H1 (cell line): ENCODE measurements around the gene CSPG5. TPM values are rescaled to one million over a fixed set of nuclear protein-coding genes. Genes with fewer than 3 reads are reported as not detected.

ENCODE experiments used
- CTCF ChIA-PET: fragments of 300-600 bp; sonication (Branson Sonifier 250); formaldehyde crosslinking; loops from one replicate; lab custom pipeline; 2021; ENCODE audit not compliant: partially characterized antibody; lab: Charles Lee
- POLR2A ChIA-PET: fragments of 300-600 bp; sonication (Branson Sonifier 250); formaldehyde crosslinking; loops from one replicate; lab custom pipeline; 2021; ENCODE audit warnings: inconsistent platforms; ENCODE audit not compliant: partially characterized antibody; lab: Charles Lee
- DNase-seq, 2 experiments: peaks; one replicate each; pipeline versions ENCODE4 v3.0.0 to v3.0.0-alpha.2; 2010 to 2022; ENCODE audit warnings: low spot score in 2 of 2, low read depth in 1 of 2, mixed read lengths in 1 of 2
- FAIRE-seq: peaks from 2 replicates; lab custom pipeline; 2011; peaks lifted over from hg19 to GRCh38; lab: Jason Lieb, UNC
- H2AFZ ChIP-seq: 2 replicates; pipeline ENCODE4 v1.8.1; 2012; ENCODE audit warnings: low read length, inconsistent platforms
- H2AK5ac ChIP-seq: 2 replicates; pipeline ENCODE4 v1.6.1; 2013; ENCODE audit warnings: low read depth, low read length
- H2BK120ac ChIP-seq: replicated peaks from 2 replicates; pipeline ENCODE3; 2013; ENCODE audit warnings: low read depth, low read length, inconsistent platforms
- H2BK12ac ChIP-seq: 2 replicates; pipeline ENCODE4 v1.6.1; 2013; ENCODE audit warnings: low read depth, low read length
- H2BK15ac ChIP-seq: 2 replicates; pipeline ENCODE4 v1.6.1; 2013; ENCODE audit warnings: low read length
- H2BK20ac ChIP-seq: 2 replicates; pipeline ENCODE4 v1.6.1; 2013; ENCODE audit warnings: low read length
- H2BK5ac ChIP-seq: 2 replicates; pipeline ENCODE4 v1.6.1; 2013; ENCODE audit warnings: low read depth, low read length
- H3K14ac ChIP-seq: 2 replicates; pipeline ENCODE4 v1.6.1; 2013; ENCODE audit warnings: inconsistent platforms; ENCODE audit not compliant: insufficient read length
- H3K18ac ChIP-seq: 2 replicates; pipeline ENCODE4 v1.6.1; 2013; ENCODE audit warnings: low read length; ENCODE audit errors: extremely low read depth
- H3K23ac ChIP-seq: 2 replicates; pipeline ENCODE4 v1.6.1; 2013; ENCODE audit warnings: inconsistent platforms; ENCODE audit not compliant: insufficient read length
- H3K23me2 ChIP-seq: 2 replicates; pipeline ENCODE4 v1.6.1; 2013; ENCODE audit warnings: low read depth, low read length
- H3K27ac ChIP-seq: 2 replicates; pipeline ENCODE4 v1.6.1; 2011; ENCODE audit warnings: low read depth, low read length, inconsistent platforms
- H3K27me3 ChIP-seq, 4 experiments: replicated peaks in 1 of 4; 1 replicate in 1 of 4; 2 replicates in 3 of 4; pipeline versions ENCODE4 v1.6.1 to v1.8.1; 2011 to 2013; ENCODE audit warnings: low read length in 3 of 4, mild to moderate bottlenecking in 3 of 4, inconsistent platforms in 2 of 4, mixed read lengths in 2 of 4, moderate library complexity in 1 of 4; ENCODE audit not compliant: control insufficient read depth in 3 of 4, insufficient read depth in 3 of 4; ENCODE audit errors: extremely low read depth in 1 of 4
- H3K36me3 ChIP-seq, 4 experiments: 2 replicates each; pipeline versions ENCODE4 v1.6.1 to v1.8.1; 2011 to 2013; ENCODE audit warnings: mild to moderate bottlenecking in 4 of 4, low read length in 3 of 4, moderate library complexity in 2 of 4, control low read depth in 1 of 4, inconsistent platforms in 1 of 4; ENCODE audit not compliant: insufficient read depth in 4 of 4, control insufficient read depth in 2 of 4
- H3K4ac ChIP-seq: replicated peaks from 2 replicates; pipeline ENCODE3; 2013; ENCODE audit warnings: low read length, low read depth, mixed read lengths, inconsistent platforms; ENCODE audit not compliant: insufficient read length
- H3K4me1 ChIP-seq, 4 experiments: replicated peaks in 1 of 4; 1 replicate in 1 of 4; 2 replicates in 3 of 4; pipeline versions ENCODE4 v1.6.1 to v1.8.1; 2011 to 2013; ENCODE audit warnings: low read length in 3 of 4, inconsistent platforms in 2 of 4, mixed read lengths in 1 of 4; ENCODE audit not compliant: insufficient read depth in 4 of 4, control insufficient read depth in 3 of 4
- H3K4me2 ChIP-seq, 2 experiments: 2 replicates each; pipeline versions ENCODE4 v1.6.1 to v1.8.1; 2011 to 2013; ENCODE audit warnings: low read depth in 2 of 2, low read length in 2 of 2, control low read depth in 1 of 2, inconsistent platforms in 1 of 2, mild to moderate bottlenecking in 1 of 2; ENCODE audit not compliant: insufficient read depth in 1 of 2
- H3K4me3 ChIP-seq, 4 experiments: fragments of 200-600, 300-600 bp in 1 of 4; sonication (generic), shearing (Covaris generic), sonication (Bioruptor Twin) in 1 of 4; 2 replicates each; pipeline versions ENCODE4 v1.5.1 to v1.8.1; 2011 to 2016; ENCODE audit warnings: low read length in 4 of 4, low read depth in 3 of 4, control low read depth in 2 of 4, inconsistent platforms in 2 of 4, mild to moderate bottlenecking in 2 of 4, mixed read lengths in 1 of 4, moderate library complexity in 1 of 4; ENCODE audit not compliant: insufficient read depth in 2 of 4; ENCODE audit errors: extremely low read depth in 1 of 4
- H3K56ac ChIP-seq: replicated peaks from 2 replicates; pipeline ENCODE3; 2013; ENCODE audit warnings: low read depth, mild to moderate bottlenecking, mixed read lengths, low read length, inconsistent platforms; ENCODE audit not compliant: insufficient read length
- H3K79me1 ChIP-seq: 2 replicates; pipeline ENCODE4 v1.6.1; 2013; ENCODE audit warnings: low read depth, low read length, control low read depth
- H3K79me2 ChIP-seq, 2 experiments: 2 replicates each; pipeline versions ENCODE4 v1.6.1 to v1.8.1; 2012 to 2013; ENCODE audit warnings: low read length in 2 of 2, mild to moderate bottlenecking in 2 of 2, inconsistent platforms in 1 of 2; ENCODE audit not compliant: insufficient read depth in 2 of 2, control insufficient read depth in 1 of 2
- H3K9ac ChIP-seq, 4 experiments: replicated peaks in 1 of 4; 1 replicate in 1 of 4; 2 replicates in 3 of 4; pipeline versions ENCODE4 v1.6.1 to v1.8.1; 2011 to 2013; ENCODE audit warnings: low read depth in 3 of 4, low read length in 3 of 4, control low read depth in 2 of 4, mild to moderate bottlenecking in 2 of 4, moderate library complexity in 2 of 4, inconsistent platforms in 1 of 4; ENCODE audit errors: extremely low read depth in 1 of 4
- H3K9me3 ChIP-seq, 2 experiments: 2 replicates each; pipeline versions ENCODE4 v1.6.1 to v1.8.1; 2012 to 2013; ENCODE audit warnings: mild to moderate bottlenecking in 2 of 2, moderate library complexity in 2 of 2, control low read depth in 1 of 2, inconsistent platforms in 1 of 2, low read depth in 1 of 2, low read length in 1 of 2, mixed read lengths in 1 of 2; ENCODE audit not compliant: insufficient read depth in 2 of 2
- H4K20me1 ChIP-seq, 2 experiments: replicated peaks in 1 of 2; 2 replicates each; pipeline versions ENCODE3 to v1.8.1; 2011 to 2013; ENCODE audit warnings: inconsistent platforms in 2 of 2, low read length in 2 of 2, mild to moderate bottlenecking in 1 of 2; ENCODE audit not compliant: insufficient read depth in 2 of 2, control insufficient read depth in 1 of 2
- H4K5ac ChIP-seq: 2 replicates; pipeline ENCODE4 v1.6.1; 2013; ENCODE audit warnings: low read length, low read depth, mixed read lengths, inconsistent platforms; ENCODE audit not compliant: insufficient read length
- H4K8ac ChIP-seq: 2 replicates; pipeline ENCODE4 v1.8.0; 2013; ENCODE audit warnings: mild to moderate bottlenecking, moderate library complexity, low read length, inconsistent platforms; ENCODE audit not compliant: insufficient read depth; ENCODE audit errors: extremely low read depth
- H4K91ac ChIP-seq: replicated peaks from 2 replicates; pipeline ENCODE3; 2013; ENCODE audit warnings: low read length, mixed read lengths, inconsistent platforms; ENCODE audit not compliant: insufficient read length
- ASH2L ChIP-seq: fragments of 200-600, 300-600 bp; sonication (generic); IDR thresholded peaks from one replicate; pipeline ENCODE4 v1.7.1; 2017; ENCODE audit warnings: low read length
- BCL11A ChIP-seq, 2 experiments: IDR thresholded peaks; one replicate each; pipeline ENCODE4 v1.6.1; 2011; ENCODE audit warnings: low read depth in 2 of 2, low read length in 2 of 2, mild to moderate bottlenecking in 2 of 2
- CTCF ChIP-seq, 3 experiments: IDR thresholded peaks; 1 replicate in 2 of 3; 2 replicates in 1 of 3; pipeline versions ENCODE4 v1.5.1 to v1.6.1; 2011; ENCODE audit warnings: low read length in 3 of 3, mild to moderate bottlenecking in 3 of 3, inconsistent platforms in 2 of 3, low read depth in 1 of 3, moderate library complexity in 1 of 3; ENCODE audit not compliant: insufficient read depth in 1 of 3; ENCODE audit errors: control extremely low read depth in 1 of 3
- KDM1A ChIP-seq: fragments of 200-600, 300-600 bp; sonication (generic); IDR thresholded peaks from 2 replicates; pipeline ENCODE4 v1.7.1; 2016; ENCODE audit warnings: mild to moderate bottlenecking, low read length, borderline replicate concordance
- RAD21 ChIP-seq, 2 experiments: IDR thresholded peaks in 1 of 2; conservative IDR thresholded peaks in 1 of 2; 2 replicates each; pipeline ENCODE4 v1.6.1; 2011; ENCODE audit warnings: low read depth in 2 of 2, low read length in 2 of 2, improper control_type of control experiment in 1 of 2, inconsistent platforms in 1 of 2, mild to moderate bottlenecking in 1 of 2, moderate library complexity in 1 of 2
- TAF7 ChIP-seq: optimal IDR thresholded peaks from 2 replicates; pipeline ENCODE3; 2011; ENCODE audit warnings: low read depth, mild to moderate bottlenecking, inconsistent platforms, low read length, moderate library complexity, borderline replicate concordance
- WGBS, 2 experiments: shearing (Covaris generic) in 1 of 2; methylation state at CpG; one replicate each; pipeline versions ENCODE4 v1.1.6 to v1.1.7; 2013 to 2015; ENCODE audit warnings: low lambda C conversion rate in 2 of 2, mixed read lengths in 2 of 2, inconsistent platforms in 1 of 2, low coverage in 1 of 2, missing lambda C conversion rate in 1 of 2; ENCODE audit not compliant: insufficient replicate concordance in 2 of 2, insufficient coverage in 1 of 2, insufficient read length in 1 of 2; ENCODE audit errors: extremely low coverage in 1 of 2, missing lambda C conversion rate in 1 of 2; 5-methylcytosine and 5-hydroxymethylcytosine counted together
- polyA plus RNA-seq, 7 experiments: library from polyadenylated mRNA; depleted of rRNA in 3 of 7; stranded (reverse) in 5 of 7; unstranded in 2 of 7; fragments of >200 nt in 5 of 7; fragments of 200-250 nt in 2 of 7; gene quantifications; 1 replicate in 5 of 7; 2 replicates in 1 of 7; 4 replicates in 1 of 7; pipeline versions ENCODE4 v1.2.1 to v1.2.3, GENCODE V29; 2011 to 2013; ENCODE audit warnings: missing spikeins in 2 of 7, mixed read lengths in 2 of 7
- total RNA-seq: library from RNA; stranded (reverse); fragmentation: NEBNext Ultra II Directional; extraction: Animal tissue kit (Norgen Biotek cat#: 25700); gene quantifications from 2 replicates; pipeline ENCODE4 v1.2.1, GENCODE V29; 2021

Gene CSPG5
- total and polyA plus RNA-seq, 2 of the 8 experiments (the other 6 are each of a cell fraction or from before 2014, with no cell fraction given) = 2.1 to 7.4 TPM

GRCh38 chr3:47565734-47566550, 12.7 kb downstream of the CSPG5 start:
- 81% methylated on average over 19 of the region's 19 CpGs; no CpG with 5 or more reads in 1 of the 2 experiments for WGBS, 2 experiments
- TF ChIP-seq TAF7 = no peak
- TF ChIP-seq KDM1A = no peak
- TF ChIP-seq BCL11A (IDR thresholded peaks at IDR 0.05; ENCODE audit: low read depth in 2 of 2, low read length in 2 of 2) = no peak
- no peak for TF ChIP-seq ASH2L
- peak in 2 of 3 experiments; percentile 10 to 28; a peak in 2 of 4 replicates for TF ChIP-seq CTCF (IDR thresholded peaks at IDR 0.05; ENCODE audit: control extremely low read depth in 1 of 3, insufficient read depth in 1 of 3, low read depth in 1 of 3, low read length in 3 of 3)
- peak in 1 of 2 experiments; percentile 21; a peak in 1 of 4 replicates for TF ChIP-seq RAD21 (IDR thresholded peaks at IDR 0.05 in 1 of 2, conservative IDR thresholded peaks at IDR 0.05 in 1 of 2; ENCODE audit: low read depth in 2 of 2, low read length in 2 of 2)
- TF ChIP-seq, all 59 proteins: peak for 2
- Histone ChIP-seq H3K4me3 (no peak overlapping the region), H3K4ac (no peak overlapping the region), H2AFZ (peak overlapping the region; percentile 64; the same call in 1 of the 2 replicates), H4K8ac (no peak overlapping the region), H4K20me1 (no peaks in the 10 kb centered on the region), H3K4me2 (no peak overlapping the region), H2BK120ac (no peak overlapping the region), H2BK12ac (no peak overlapping the region), H3K27ac (no peak overlapping the region), H3K9me3 (no peaks in the 10 kb centered on the region), H2AK5ac (no peak overlapping the region), H3K18ac (no peak overlapping the region; the same call in 1 of the 2 replicates), H3K56ac (no peak overlapping the region), H3K4me1 (peaks cover 0 to 3% (median 0%) of the 10 kb centered on the region in 4 experiments; a peak in 1 of 7 replicates), H3K9ac (no peak overlapping the region), H3K36me3 (no peaks in the 10 kb centered on the region), H2BK15ac (0 out of 2 replicates have a peak overlapping the region, but pooled peaks have one; percentile 46), H3K23ac (no peak overlapping the region), H3K14ac (no peak overlapping the region), H4K91ac (no peak overlapping the region), H2BK20ac (no peak overlapping the region), H3K79me1 (no peaks in the 10 kb centered on the region), H3K27me3 (no peaks in the 10 kb centered on the region), H4K5ac (no peak overlapping the region), H2BK5ac (no peak overlapping the region), H3K79me2 (no peaks in the 10 kb centered on the region), H3K23me2 (no peaks in the 10 kb centered on the region)
- ChIA-PET CTCF (interaction anchor here (0.6 to 3.4 kb wide), 5 partner anchors 12 to 435 kb away, joined by 3 to 20 read pairs (median 5); no protein-coding TSS in a partner anchor), POLR2A (interaction anchor here (1.0 kb wide), 1 partner anchor 17 kb away, joined by 3 read pairs; no protein-coding TSS in a partner anchor)
- DNase-seq (no peak), FAIRE-seq (no peak)
